GM23338 (cell line): ENCODE results near the gene HSPBAP1.

ENCODE experiments used
- CTCF ChIP-seq, 2 experiments: fragments of 200-600 bp in 1 of 2; sonication (generic) in 1 of 2; conservative IDR thresholded peaks; 2 replicates each; pipeline versions ENCODE4 v1.5.1 to v1.6.1; 2016 to 2017; ENCODE audit warnings: antibody characterized with exemption in 2 of 2, low read depth in 2 of 2, mild to moderate bottlenecking in 2 of 2, moderate library complexity in 1 of 2
- EZH2 ChIP-seq: fragments of 200-600 bp; sonication (generic); IDR thresholded peaks from one replicate; pipeline ENCODE4 v1.8.0; 2017; ENCODE audit warnings: antibody characterized with exemption, mild to moderate bottlenecking, low read depth; ENCODE audit not compliant: unreplicated experiment
- EZH2phosphoT487 ChIP-seq: fragments of 200-600 bp; sonication (generic); IDR thresholded peaks from one replicate; pipeline ENCODE4 v1.8.1; 2018; ENCODE audit warnings: antibody characterized with exemption; ENCODE audit not compliant: unreplicated experiment
- JUNB ChIP-seq: IDR thresholded peaks from one replicate; pipeline ENCODE4 v1.6.1; 2016; ENCODE audit warnings: antibody characterized with exemption; ENCODE audit not compliant: unreplicated experiment
- POLR2AphosphoS5 ChIP-seq: IDR thresholded peaks from 2 replicates; pipeline ENCODE4 v1.6.1; 2016; ENCODE audit warnings: antibody characterized with exemption, low read depth
- REST ChIP-seq: IDR thresholded peaks from one replicate; pipeline ENCODE4 v1.6.1; 2018; ENCODE audit warnings: antibody characterized with exemption; ENCODE audit not compliant: unreplicated experiment

GRCh38 chr3:122794779-122795673 is 1.4 kb upstream of the HSPBAP1 start, which contains the start of gene SLC49A4:
- TF ChIP-seq CTCF (conservative IDR thresholded peaks at IDR 0.05; ENCODE audit: low read depth in 2 of 2) (no peak), EZH2 (no peak), POLR2AphosphoS5 (peak; percentile 87), JUNB (no peak), REST (no peak), EZH2phosphoT487 (no peak)
